Measurements from ENCODE around the gene RERE. TPM values are rescaled to one million over a fixed set of nuclear protein-coding genes. Genes with fewer than 3 reads are reported as not detected.

Gene RERE
- total RNA-seq, 1 experiment from 2014 or later: 47.4 TPM

GRCh38 chr1:8646996-8647395 lies 170.4 kb downstream of the RERE start:
- Histone ChIP-seq H3K27me3 (no peaks in the 10 kb centered on the region), H3K36me3 (no peaks in the 10 kb centered on the region), H3K4me1 (peaks cover 8% of the 10 kb centered on the region), H3K27ac (no peak overlapping the region), H3K9me3 (replicated peaks) (no peaks in the 10 kb centered on the region), H3K4me3 (no peak overlapping the region)
- no peak for DNase-seq

GRCh38 chr1:8646189-8646588 lies 171.3 kb downstream of the RERE start:
- peaks cover 3% of the 10 kb centered on the region for H3K4me1 ChIP-seq
- no peaks in the 10 kb centered on the region for H3K9me3 ChIP-seq (replicated peaks)
- no peak overlapping the region for H3K27ac ChIP-seq
- H3K4me3 ChIP-seq: no peak overlapping the region
- DNase-seq: no peak
- no peaks in the 10 kb centered on the region for H3K36me3 ChIP-seq
- H3K27me3 ChIP-seq: no peaks in the 10 kb centered on the region

DNA sequence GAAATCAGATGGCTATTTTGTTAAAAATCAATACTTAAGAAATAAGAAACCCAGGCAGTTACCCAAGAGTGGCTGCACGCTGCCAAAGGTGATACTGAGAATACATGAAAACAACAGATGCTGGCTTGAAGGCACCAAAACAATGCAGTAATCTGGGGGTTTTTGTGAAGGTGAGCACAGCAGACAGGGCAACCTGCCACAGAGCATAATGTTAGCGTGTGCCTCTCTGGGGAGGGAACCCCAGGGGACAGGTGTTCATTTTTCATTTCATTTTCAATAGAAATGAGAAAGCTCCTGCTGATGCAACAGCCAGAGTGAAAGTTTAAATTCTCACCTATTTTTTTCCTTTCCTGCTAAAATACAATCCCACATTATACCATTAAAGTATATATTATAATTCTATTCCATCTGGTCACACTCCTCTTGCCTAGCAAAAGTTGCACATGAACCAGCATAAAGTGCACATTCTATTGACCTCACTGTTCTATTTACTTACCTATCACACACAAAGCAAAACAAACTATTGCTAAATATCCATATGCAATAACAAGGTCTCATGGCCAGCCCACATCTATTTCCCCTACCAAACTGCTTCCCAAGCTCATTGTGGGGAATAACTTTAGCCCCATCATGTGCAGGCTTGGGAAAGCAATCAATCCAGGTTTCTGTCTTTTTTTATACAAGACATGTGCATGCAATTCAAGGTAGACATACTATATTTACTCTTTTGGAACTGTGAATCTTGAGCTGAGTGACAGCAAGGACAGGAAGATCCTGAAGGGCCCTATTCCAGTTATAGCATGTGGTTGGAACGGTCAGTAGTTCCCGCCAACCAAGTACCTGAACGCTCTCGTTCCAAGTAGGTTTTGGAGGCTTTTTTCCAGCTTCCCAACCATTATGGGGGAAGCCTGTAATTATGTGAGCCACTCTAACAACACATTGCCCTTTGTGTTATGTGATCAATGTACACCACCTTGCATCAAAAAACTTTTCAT lies 173.6 kb downstream of the RERE start:
- Histone ChIP-seq H3K36me3 (no peaks in the 10 kb centered on the region; the same call in 1 of the 2 replicates), H3K4me1 (no peaks in the 10 kb centered on the region), H3K4me3 (no peak overlapping the region), H3K27me3 (no peaks in the 10 kb centered on the region), H3K27ac (no peak overlapping the region), H3K9me3 (replicated peaks) (no peaks in the 10 kb centered on the region)
- no peak for DNase-seq

DNA sequence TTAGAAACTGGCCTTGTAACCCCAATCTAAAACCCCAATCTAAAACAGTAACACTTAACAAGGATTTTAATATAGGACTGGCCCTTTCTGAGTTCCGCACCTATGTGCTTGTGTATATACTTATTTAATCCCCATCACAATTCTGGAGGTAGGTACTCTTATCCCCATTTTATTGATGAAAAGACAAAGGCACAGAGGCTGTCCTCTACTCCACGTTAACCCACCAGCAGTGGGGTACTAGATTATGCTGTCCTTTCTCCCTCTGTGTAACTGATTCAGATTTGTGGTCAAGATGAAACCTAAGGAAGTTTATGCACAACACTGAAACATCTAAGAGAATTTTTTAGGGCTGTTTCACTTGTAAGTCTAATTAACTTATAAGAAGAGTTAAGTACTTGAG lies 175.3 kb downstream of the RERE start:
- peaks cover 4% of the 10 kb centered on the region; the same call in 1 of the 2 replicates for H3K36me3 ChIP-seq
- no peak overlapping the region for H3K27ac ChIP-seq
- no peak for DNase-seq
- no peak overlapping the region for H3K4me3 ChIP-seq
- no peaks in the 10 kb centered on the region for H3K9me3 ChIP-seq (replicated peaks)
- H3K27me3 ChIP-seq: no peaks in the 10 kb centered on the region
- no peaks in the 10 kb centered on the region for H3K4me1 ChIP-seq

DNA sequence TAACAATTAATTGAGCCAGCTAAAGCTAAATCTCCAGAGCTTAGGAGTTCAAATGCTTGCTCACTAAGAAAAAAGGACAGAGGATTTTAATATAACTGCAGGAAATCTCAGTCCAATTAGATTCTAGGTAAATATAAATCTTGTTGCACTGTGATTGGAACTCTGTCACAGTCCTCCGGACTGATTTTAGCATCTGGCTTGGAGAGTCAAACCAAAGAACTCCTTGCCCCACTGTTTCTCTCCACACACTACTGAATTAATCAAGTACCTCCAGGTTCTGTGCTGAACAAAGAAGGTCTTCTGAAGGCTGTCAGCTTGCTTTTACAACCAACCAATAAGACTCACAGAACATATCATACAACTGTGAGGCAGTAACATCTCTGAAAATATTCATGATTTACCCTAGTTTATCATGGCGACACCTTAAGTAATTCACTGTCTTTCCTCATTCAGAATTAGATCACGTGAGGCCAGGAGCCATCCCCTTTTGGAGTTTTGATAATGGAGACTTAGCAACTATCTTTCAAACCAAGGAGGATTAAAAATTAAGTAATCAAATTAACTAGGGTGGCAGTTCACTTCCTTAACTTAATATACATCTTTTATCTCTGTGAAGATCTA lies 176.0 kb downstream of the RERE start:
- Histone ChIP-seq H3K27ac (no peak overlapping the region), H3K4me1 (no peaks in the 10 kb centered on the region), H3K36me3 (peaks cover 4% of the 10 kb centered on the region; the same call in 1 of the 2 replicates), H3K27me3 (no peaks in the 10 kb centered on the region), H3K4me3 (no peak overlapping the region), H3K9me3 (replicated peaks) (no peaks in the 10 kb centered on the region)
- no peak for DNase-seq

- Histone ChIP-seq H3K27me3 (no peaks in the 10 kb centered on the region), H3K9me3 (replicated peaks) (no peaks in the 10 kb centered on the region), H3K36me3 (peaks cover 4% of the 10 kb centered on the region; the same call in 1 of the 2 replicates), H3K4me1 (no peaks in the 10 kb centered on the region), H3K4me3 (no peak overlapping the region), H3K27ac (no peak overlapping the region)
- DNase-seq: no peak
These were observed 176.5 kb downstream of the RERE start for GRCh38 chr1:8640950-8641349.

GRCh38 chr1:8639148-8639547 lies 178.3 kb downstream of the RERE start:
- H3K27ac ChIP-seq: no peak overlapping the region
- no peaks in the 10 kb centered on the region for H3K27me3 ChIP-seq
- H3K4me1 ChIP-seq: no peaks in the 10 kb centered on the region
- H3K9me3 ChIP-seq (replicated peaks): no peaks in the 10 kb centered on the region
- no peak for DNase-seq
- no peak overlapping the region for H3K4me3 ChIP-seq
- peaks cover 4% of the 10 kb centered on the region; the same call in 1 of the 2 replicates for H3K36me3 ChIP-seq

DNA sequence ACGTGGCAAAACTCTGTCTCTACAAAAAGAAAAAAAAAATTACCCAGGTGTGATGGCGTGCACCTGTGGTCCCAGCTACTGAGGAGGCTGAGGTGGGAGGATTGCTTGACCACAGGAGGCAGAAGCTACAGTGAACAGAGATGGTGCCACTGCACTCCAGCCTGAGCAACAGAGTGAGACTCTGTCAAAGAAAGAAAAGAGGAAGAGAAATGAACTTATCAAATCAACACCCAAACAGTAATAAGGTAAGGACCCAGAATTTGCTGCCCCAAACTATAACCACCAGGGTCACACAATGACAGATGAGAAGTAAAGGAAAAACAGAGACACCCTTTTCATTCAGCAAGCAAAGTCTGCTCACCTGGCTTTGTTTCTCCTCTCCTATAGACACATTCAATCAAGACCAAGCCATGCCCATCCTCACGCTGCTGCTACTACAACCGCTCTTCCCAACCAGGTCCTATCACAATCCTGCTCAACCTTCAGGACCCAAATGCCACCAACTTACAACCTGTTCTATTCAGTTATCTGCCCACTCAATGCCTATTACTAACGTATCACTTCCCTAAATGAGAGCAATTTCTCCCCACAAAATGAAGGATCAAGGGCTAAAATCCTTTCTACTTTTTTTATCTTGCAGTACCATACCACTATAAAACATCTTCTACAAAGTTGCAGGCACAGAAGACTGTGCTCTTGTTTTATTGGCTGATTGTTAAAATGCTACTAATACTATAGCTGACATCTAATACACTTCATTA lies 183.5 kb downstream of the RERE start:
- Histone ChIP-seq H3K27me3 (no peaks in the 10 kb centered on the region), H3K27ac (no peak overlapping the region), H3K36me3 (peaks cover 4% of the 10 kb centered on the region; the same call in 1 of the 2 replicates), H3K9me3 (replicated peaks) (no peaks in the 10 kb centered on the region), H3K4me3 (no peak overlapping the region), H3K4me1 (no peaks in the 10 kb centered on the region)
- no peak for DNase-seq

DNA sequence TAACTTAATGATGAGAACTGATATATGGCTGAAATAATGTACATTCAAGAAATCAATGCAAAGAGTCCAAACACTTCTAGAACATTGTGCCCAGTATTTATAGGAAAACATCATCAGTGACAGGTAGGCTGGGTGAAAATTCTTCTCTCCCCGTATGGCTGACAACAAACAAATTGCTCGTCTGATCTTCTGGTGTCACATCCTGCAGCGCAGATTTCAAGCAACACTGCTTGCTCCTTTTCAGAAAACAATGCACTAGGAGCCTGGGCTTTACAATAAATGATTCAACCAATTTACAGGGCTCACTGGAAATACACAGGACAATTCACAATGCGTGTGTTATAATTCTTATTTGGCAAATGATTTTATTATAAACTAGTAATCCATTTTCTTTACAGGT lies 185.3 kb downstream of the RERE start:
- Histone ChIP-seq H3K36me3 (no peaks in the 10 kb centered on the region), H3K9me3 (replicated peaks) (no peaks in the 10 kb centered on the region), H3K4me1 (peaks cover 4% of the 10 kb centered on the region), H3K27me3 (no peaks in the 10 kb centered on the region), H3K4me3 (no peak overlapping the region), H3K27ac (no peak overlapping the region)
- DNase-seq: no peak

GRCh38 chr1:8631163-8631562 lies 186.3 kb downstream of the RERE start:
- H3K9me3 ChIP-seq (replicated peaks): no peaks in the 10 kb centered on the region
- peaks cover 12% of the 10 kb centered on the region for H3K4me1 ChIP-seq
- H3K4me3 ChIP-seq: no peak overlapping the region
- H3K27me3 ChIP-seq: no peaks in the 10 kb centered on the region
- H3K27ac ChIP-seq: no peak overlapping the region
- H3K36me3 ChIP-seq: no peaks in the 10 kb centered on the region
- DNase-seq: no peak

DNA sequence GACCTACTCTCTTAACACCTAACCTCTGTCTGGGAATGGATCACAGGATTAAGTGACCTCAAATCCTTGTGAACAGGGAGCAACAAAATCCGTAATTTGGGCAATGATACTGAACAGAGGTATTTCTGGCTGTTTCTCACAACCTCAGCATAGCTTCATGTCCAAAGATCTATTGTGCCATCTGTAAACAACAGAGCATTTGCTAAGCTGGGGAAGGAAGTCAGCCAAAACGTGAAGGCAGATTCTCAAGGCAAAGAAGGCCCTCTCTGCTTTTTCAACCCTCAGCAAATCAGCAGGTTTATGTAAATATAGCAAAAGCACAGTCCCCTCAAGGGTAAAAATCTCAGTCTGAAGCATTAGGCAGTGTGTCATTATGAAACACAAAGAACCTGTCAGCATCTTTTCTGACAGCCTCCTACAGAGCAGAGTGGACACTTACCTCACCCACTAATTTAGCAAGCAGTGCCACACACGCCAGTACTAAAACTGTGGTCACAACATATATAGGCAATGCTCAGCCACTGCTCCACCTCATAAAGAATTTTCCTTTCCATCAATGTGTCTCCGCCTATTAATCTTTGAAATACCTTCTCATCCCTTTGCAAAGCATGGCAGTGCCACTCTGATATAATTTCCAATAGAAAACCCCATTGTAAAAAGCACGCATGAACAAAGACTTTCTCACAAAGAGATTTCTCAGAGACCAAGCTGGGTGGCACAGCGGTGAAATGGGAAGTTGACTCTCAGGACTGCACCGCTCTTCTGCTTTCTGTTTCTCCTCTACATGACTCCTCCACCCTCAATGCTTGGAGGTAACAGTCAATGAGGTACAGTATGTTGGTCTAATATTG lies 188.0 kb downstream of the RERE start:
- no peak overlapping the region for H3K27ac ChIP-seq

DNA sequence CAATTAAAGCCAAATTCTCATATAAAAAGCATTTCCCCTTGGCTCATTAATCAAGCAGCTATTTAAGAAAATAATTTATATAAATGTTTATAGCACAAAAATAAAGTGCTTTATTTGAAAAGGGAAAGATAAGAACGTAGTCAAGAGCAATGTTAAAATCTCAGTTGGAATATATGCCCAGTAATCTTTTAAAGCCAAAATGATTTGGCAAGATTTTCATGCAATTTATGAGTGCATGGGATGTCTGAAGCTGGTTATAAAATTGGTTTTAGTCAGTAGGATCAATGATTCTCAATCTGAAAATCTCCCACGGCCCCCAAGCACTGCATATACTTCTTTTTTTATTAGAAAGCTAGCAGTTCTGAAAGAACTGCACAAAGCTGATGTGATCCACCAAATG lies 188.8 kb downstream of the RERE start:
- Histone ChIP-seq H3K27ac (no peak overlapping the region), H3K27me3 (no peaks in the 10 kb centered on the region), H3K4me3 (no peak overlapping the region), H3K36me3 (no peaks in the 10 kb centered on the region), H3K9me3 (replicated peaks) (no peaks in the 10 kb centered on the region), H3K4me1 (peaks cover 20% of the 10 kb centered on the region)
- no peak for DNase-seq

More for the DNA sequence above, 188.0 kb downstream of the RERE start:
- H3K4me1 ChIP-seq: peaks cover 20% of the 10 kb centered on the region
- no peak for DNase-seq
- H3K4me3 ChIP-seq: no peak overlapping the region
- H3K27me3 ChIP-seq: no peaks in the 10 kb centered on the region
- H3K36me3 ChIP-seq: no peaks in the 10 kb centered on the region
- H3K9me3 ChIP-seq (replicated peaks): no peaks in the 10 kb centered on the region

- peaks cover 20% of the 10 kb centered on the region for H3K4me1 ChIP-seq
- H3K36me3 ChIP-seq: no peaks in the 10 kb centered on the region
These were observed 189.7 kb downstream of the RERE start for GRCh38 chr1:8627728-8628127.

More at GRCh38 chr1:8627728-8628127, 189.7 kb downstream of the RERE start:
- H3K27ac ChIP-seq: no peak overlapping the region
- H3K4me3 ChIP-seq: no peak overlapping the region
- H3K27me3 ChIP-seq: no peaks in the 10 kb centered on the region
- no peak for DNase-seq
- no peaks in the 10 kb centered on the region for H3K9me3 ChIP-seq (replicated peaks)

Measured in SJCRH30 (cell line).